ENCODE results near the gene C11orf65.
"Not testable (repeated sequence)": the region's sequence is repeated elsewhere in the genome, so short reads cannot be mapped to it uniquely, and the experiment has no call there.

C11orf65 gene

GRCh38 chr11:108468478-108468864 is 1.1 kb upstream of the C11orf65 start:
- no peak for DNase-seq

GRCh38 chr11:108466405-108466804 is 924 bp downstream of the C11orf65 start:
- no peak for DNase-seq

- DNase-seq = no peak
Observed at GRCh38 chr11:108453207-108453835, 14.0 kb downstream of the C11orf65 start.

GRCh38 chr11:108441445-108441844 is 25.9 kb downstream of the C11orf65 start:
- not testable (repeated sequence) for DNase-seq

GRCh38 chr11:108436594-108436993 is 30.7 kb downstream of the C11orf65 start:
- DNase-seq = no peak

GRCh38 chr11:108435066-108435465 is 32.3 kb downstream of the C11orf65 start:
- no peak for DNase-seq

- no peak for DNase-seq
Observed at GRCh38 chr11:108432783-108433182, 34.5 kb downstream of the C11orf65 start.

GRCh38 chr11:108431997-108432396 is 35.3 kb downstream of the C11orf65 start:
- no peak for DNase-seq

- no peak for DNase-seq
Observed at GRCh38 chr11:108431370-108431769, 36.0 kb downstream of the C11orf65 start.

GRCh38 chr11:108417551-108417950 is 49.8 kb downstream of the C11orf65 start:
- DNase-seq = peak; percentile 14

- no peak for DNase-seq
Observed at GRCh38 chr11:108414958-108415357, 52.4 kb downstream of the C11orf65 start.

- DNase-seq = no peak
Observed at GRCh38 chr11:108405706-108406105, 61.6 kb downstream of the C11orf65 start.

- DNase-seq = no peak
Observed at GRCh38 chr11:108403052-108403451, 64.3 kb downstream of the C11orf65 start.

- no peak for DNase-seq
Observed at GRCh38 chr11:108402241-108402640, 65.1 kb downstream of the C11orf65 start.

GRCh38 chr11:108398439-108398838 is 68.9 kb downstream of the C11orf65 start:
- no peak for DNase-seq

GRCh38 chr11:108396672-108397071 is 70.7 kb downstream of the C11orf65 start:
- DNase-seq = not testable (repeated sequence)

- DNase-seq = no peak
Observed at GRCh38 chr11:108394744-108395284, 72.5 kb downstream of the C11orf65 start.

- DNase-seq = no peak
Observed at GRCh38 chr11:108393046-108393445, 74.3 kb downstream of the C11orf65 start.

- no peak for DNase-seq
Observed at GRCh38 chr11:108392353-108392752, 75.0 kb downstream of the C11orf65 start.

- no peak for DNase-seq
Observed at GRCh38 chr11:108388576-108388975, 78.8 kb downstream of the C11orf65 start.

GRCh38 chr11:108373505-108373904 is 93.8 kb downstream of the C11orf65 start:
- DNase-seq = not testable (repeated sequence)

GRCh38 chr11:108370990-108371389 is 96.3 kb downstream of the C11orf65 start:
- no peak for DNase-seq

GRCh38 chr11:108370315-108370714 is 97.0 kb downstream of the C11orf65 start:
- DNase-seq = no peak

GRCh38 chr11:108369064-108369463 is 98.3 kb downstream of the C11orf65 start:
- DNase-seq = no peak

GRCh38 chr11:108368134-108368533 is 99.2 kb downstream of the C11orf65 start:
- no peak for DNase-seq
